ENCODE data around the gene C1QTNF3.

- TF ChIP-seq ELF4 (CRISPR knock-in tag; IDR thresholded peaks at IDR 0.05; ENCODE audit: low read depth) (no peak), CDX4 (CRISPR knock-in tag; IDR thresholded peaks at IDR 0.05; ENCODE audit: borderline replicate concordance) (no peak)
Measured at GRCh38 chr5:34003941-34004340, 39.1 kb downstream of the C1QTNF3 start.

Measured in WTC11 (cell line).